Left ventricle myocardium inferior (tissue), 1 donor: ENCODE measurements around the gene CPHXL. TPM values are rescaled to one million over a fixed set of nuclear protein-coding genes. Genes with fewer than 3 reads are reported as not detected.

Experiments used
- DNase-seq: peaks from one replicate; pipeline ENCODE4 v3.0.0-alpha.2; 2020
- H3K27ac ChIP-seq: fragments of 200-600 bp; replicated peaks from 2 replicates; pipeline ENCODE4 v1.8.0; 2021
- H3K27me3 ChIP-seq: fragments of 200-600 bp; 2 replicates; pipeline ENCODE4 v1.8.0; 2021; ENCODE audit warnings: low read depth
- H3K36me3 ChIP-seq: fragments of 200-600 bp; 2 replicates; pipeline ENCODE4 v1.8.0; 2021
- H3K4me1 ChIP-seq: fragments of 200-600 bp; 2 replicates; pipeline ENCODE4 v1.8.0; 2021
- H3K4me3 ChIP-seq: fragments of 200-600 bp; 2 replicates; pipeline ENCODE4 v1.8.0; 2021; ENCODE audit warnings: mild to moderate bottlenecking, moderate library complexity
- H3K9me3 ChIP-seq: fragments of 200-600 bp; replicated peaks from 2 replicates; pipeline ENCODE4 v1.8.0; 2021
- intact Hi-C: fragments of 100-400 bp; cut with micrococcal nuclease; formaldehyde crosslinking; loops from one replicate; pipeline ENCODE4 v1.11.0; 2022
- total RNA-seq: library from RNA; stranded (reverse); fragmentation: NEBNext Ultra II Directional; extraction: Animal tissue kit (Norgen Biotek cat#: 25700); gene quantifications from one replicate; pipeline ENCODE4 v1.2.1, GENCODE V29; 2021
- TF ChIP-seq, protein P1 (sequence below): fragments of 200-600 bp; IDR thresholded peaks from 2 replicates; pipeline ENCODE4 v1.8.0; 2021; ENCODE audit warnings: antibody characterized with exemption, mild to moderate bottlenecking, borderline replicate concordance
- donor health status: DM: no; HTN: yes; CAD: no; lungs with severe emphysema.

Gene CPHXL
- total RNA-seq, 1 donor from 2014 or later: not detected

DNA sequence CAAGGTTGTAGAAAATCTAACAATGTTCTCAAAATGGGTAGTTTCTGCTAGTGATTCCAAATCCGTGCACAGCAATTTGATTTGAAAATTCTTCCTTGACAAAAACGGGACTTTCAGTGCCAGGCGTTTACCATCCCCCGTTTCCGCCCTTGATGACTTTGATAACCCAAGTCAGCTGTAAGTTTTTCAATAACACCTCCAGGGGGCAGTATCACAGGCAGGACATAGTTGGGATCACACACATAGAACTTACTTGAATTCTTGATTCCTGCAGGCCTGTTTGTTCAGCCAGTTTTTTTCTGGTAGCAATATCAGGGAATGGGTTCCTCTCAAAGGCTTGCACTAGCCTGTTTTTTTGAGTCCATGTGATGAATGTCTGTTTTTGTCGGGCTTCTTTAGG, 30.6 kb downstream of the CPHXL start:
- Histone ChIP-seq H3K27ac (no peak overlapping the region), H3K4me1 (no peaks in the 10 kb centered on the region), H3K9me3 (no peaks in the 10 kb centered on the region), H3K36me3 (no peaks in the 10 kb centered on the region), H3K27me3 (no peaks in the 10 kb centered on the region), H3K4me3 (no peak overlapping the region)
- DNase-seq: no peak
- TF ChIP-seq, protein P1, sequence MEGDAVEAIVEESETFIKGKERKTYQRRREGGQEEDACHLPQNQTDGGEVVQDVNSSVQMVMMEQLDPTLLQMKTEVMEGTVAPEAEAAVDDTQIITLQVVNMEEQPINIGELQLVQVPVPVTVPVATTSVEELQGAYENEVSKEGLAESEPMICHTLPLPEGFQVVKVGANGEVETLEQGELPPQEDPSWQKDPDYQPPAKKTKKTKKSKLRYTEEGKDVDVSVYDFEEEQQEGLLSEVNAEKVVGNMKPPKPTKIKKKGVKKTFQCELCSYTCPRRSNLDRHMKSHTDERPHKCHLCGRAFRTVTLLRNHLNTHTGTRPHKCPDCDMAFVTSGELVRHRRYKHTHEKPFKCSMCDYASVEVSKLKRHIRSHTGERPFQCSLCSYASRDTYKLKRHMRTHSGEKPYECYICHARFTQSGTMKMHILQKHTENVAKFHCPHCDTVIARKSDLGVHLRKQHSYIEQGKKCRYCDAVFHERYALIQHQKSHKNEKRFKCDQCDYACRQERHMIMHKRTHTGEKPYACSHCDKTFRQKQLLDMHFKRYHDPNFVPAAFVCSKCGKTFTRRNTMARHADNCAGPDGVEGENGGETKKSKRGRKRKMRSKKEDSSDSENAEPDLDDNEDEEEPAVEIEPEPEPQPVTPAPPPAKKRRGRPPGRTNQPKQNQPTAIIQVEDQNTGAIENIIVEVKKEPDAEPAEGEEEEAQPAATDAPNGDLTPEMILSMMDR: no peak
- intact Hi-C loops: loop anchor here (10.0 kb wide), 1 partner anchor 61 kb away; no protein-coding TSS in a partner anchor

DNA sequence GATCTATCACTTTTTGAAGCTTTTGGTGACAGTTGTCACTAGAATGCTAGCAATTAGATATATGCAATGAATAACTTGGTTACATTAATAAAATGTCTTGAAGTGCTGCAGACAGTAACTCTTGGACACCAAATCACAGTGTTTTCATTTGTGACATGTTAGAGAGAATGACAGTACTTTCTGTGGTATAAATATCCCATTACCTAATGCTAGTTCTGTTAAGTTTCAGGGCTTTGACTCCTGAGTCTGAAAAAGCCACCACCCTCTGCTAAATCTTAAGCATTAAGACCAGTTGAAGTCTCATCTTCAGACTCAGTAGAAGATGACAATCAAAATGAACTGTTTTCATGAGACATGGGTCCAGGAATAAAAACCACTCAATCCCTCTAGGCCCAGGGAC, 38.9 kb downstream of the CPHXL start:
- no peaks in the 10 kb centered on the region for H3K36me3 ChIP-seq
- peaks cover 10% of the 10 kb centered on the region for H3K4me1 ChIP-seq
- no peak overlapping the region for H3K27ac ChIP-seq
- H3K27me3 ChIP-seq: no peaks in the 10 kb centered on the region
- intact Hi-C loops: no loop called here
- DNase-seq: no peak
- TF ChIP-seq, protein P1: no peak
- no peak overlapping the region for H3K4me3 ChIP-seq
- H3K9me3 ChIP-seq: no peaks in the 10 kb centered on the region

DNA sequence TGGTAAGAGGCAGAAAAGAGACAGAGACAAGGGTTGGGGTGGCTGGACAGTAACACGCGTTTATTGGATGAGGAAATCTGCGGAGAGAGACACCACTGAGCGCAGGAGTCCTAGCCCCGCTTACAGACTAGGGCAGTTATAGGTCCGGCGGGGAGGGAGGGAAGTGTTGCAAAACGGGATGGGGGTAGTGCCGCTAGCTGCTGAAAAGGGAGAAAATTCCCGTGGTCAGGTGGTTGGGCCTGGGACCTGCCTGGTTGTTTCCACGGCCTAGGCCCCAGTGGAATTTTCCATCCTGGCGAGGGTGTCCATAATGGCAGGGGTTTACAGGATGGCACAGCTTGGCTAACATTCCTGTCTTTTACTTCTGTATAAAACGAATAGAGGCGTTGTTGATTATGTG, 44.0 kb downstream of the CPHXL start:
- Histone ChIP-seq H3K9me3 (no peaks in the 10 kb centered on the region), H3K36me3 (no peaks in the 10 kb centered on the region), H3K27me3 (no peaks in the 10 kb centered on the region), H3K4me3 (no peak overlapping the region), H3K4me1 (peaks cover 10% of the 10 kb centered on the region), H3K27ac (no peak overlapping the region)
- intact Hi-C loops: no loop called here
- TF ChIP-seq, protein P1: no peak
- no peak for DNase-seq

DNA sequence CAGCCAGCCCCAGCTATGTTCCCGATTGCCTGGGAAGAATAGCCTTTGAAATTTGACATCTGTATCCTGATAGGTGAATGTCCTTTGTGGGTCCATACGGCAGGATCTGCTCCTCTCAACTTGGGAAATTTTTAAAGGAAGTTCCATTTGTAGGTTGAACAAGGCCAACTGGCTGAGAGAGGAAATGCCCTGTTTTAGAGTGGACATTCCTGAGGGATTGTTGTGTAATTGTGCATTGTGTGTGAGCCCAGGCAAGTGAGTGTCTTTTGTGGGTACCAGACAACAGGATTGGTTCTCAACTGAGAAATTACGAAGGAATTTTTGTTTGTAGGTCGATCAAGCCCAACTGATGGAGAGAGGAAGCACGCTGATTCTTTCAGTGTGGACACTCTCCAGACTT, 46.9 kb downstream of the CPHXL start:
- Histone ChIP-seq H3K27me3 (no peaks in the 10 kb centered on the region), H3K9me3 (no peaks in the 10 kb centered on the region), H3K36me3 (no peaks in the 10 kb centered on the region), H3K27ac (peak overlapping the region; percentile 50), H3K4me3 (no peak overlapping the region), H3K4me1 (no peaks in the 10 kb centered on the region)
- no peak for DNase-seq
- intact Hi-C loops: no loop called here
- TF ChIP-seq, protein P1: no peak

DNA sequence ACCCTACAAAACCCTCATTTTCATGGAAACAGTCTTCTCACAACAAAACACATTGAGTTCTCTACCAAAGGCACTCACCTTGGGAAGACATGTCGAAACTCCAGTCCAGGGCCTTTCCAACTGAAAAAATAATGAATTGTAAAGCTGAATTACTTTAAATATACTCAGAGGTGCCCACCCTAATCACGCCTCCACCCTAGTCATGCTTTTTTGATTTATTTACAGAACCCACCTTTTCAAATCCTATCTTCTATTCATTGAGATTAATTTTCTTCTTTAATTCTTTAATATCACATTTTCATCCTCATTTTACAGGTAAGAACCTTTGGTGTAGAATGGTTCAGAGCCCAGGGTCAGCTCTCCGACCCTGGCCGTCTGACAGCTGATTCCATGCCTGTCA, 49.4 kb downstream of the CPHXL start, which contains the start of gene CPHXL2:
CPHXL2 (minus strand) TSS at position 101 of the 400 bp plus-strand sequence; CDS start at position 91, 10 bp downstream.
- H3K27me3 ChIP-seq: no peaks in the 10 kb centered on the region
- intact Hi-C loops: no loop called here
- H3K36me3 ChIP-seq: no peaks in the 10 kb centered on the region
- TF ChIP-seq, protein P1: no peak
- no peak for DNase-seq
- no peaks in the 10 kb centered on the region for H3K4me1 ChIP-seq
- H3K4me3 ChIP-seq: no peak within 1 kb of the TSS
- H3K9me3 ChIP-seq: no peaks in the 10 kb centered on the region
- H3K27ac ChIP-seq: no peak within 1 kb of the TSS
